Common myeloid progenitor, CD34-positive (primary cell): ENCODE measurements around the gene MYLK.
A peak's percentile ranks its signal among the peaks of the same experiment; 100 is the strongest.
"Not testable (repeated sequence)": the region's sequence is repeated elsewhere in the genome, so short reads cannot be mapped to it uniquely, and the experiment has no call there.

ENCODE experiments used
- CTCF ChIA-PET: fragments of 350-600 bp; sonication (Branson Sonifier 250); formaldehyde crosslinking; loops from one replicate; lab custom pipeline; 2021; ENCODE audit warnings: antibody characterized with exemption; lab: Charles Lee
- POLR2A ChIA-PET: fragments of 350-600 bp; sonication (Branson Sonifier 250); formaldehyde crosslinking; loops from one replicate; lab custom pipeline; 2021; ENCODE audit warnings: antibody characterized with exemption; lab: Charles Lee
- DNase-seq, 3 donors: peaks; one replicate each; pipeline versions ENCODE4 v3.0.0 to v3.0.0-alpha.2; 2013
- H3K27ac ChIP-seq, 2 experiments: 1 replicate in 1 of 2; 2 replicates in 1 of 2; pipeline ENCODE4 v1.7.0; 2013; ENCODE audit warnings: inconsistent platforms in 2 of 2, low read length in 2 of 2, mild to moderate bottlenecking in 2 of 2, low read depth in 1 of 2, moderate library complexity in 1 of 2; ENCODE audit not compliant: severe bottlenecking in 2 of 2, insufficient read depth in 1 of 2, poor library complexity in 1 of 2
- H3K27me3 ChIP-seq, 5 experiments: replicated peaks in 2 of 5; 1 replicate in 3 of 5; 2 replicates in 2 of 5; pipeline versions ENCODE4 v1.6.1 to v1.7.0; 2013; ENCODE audit warnings: low read length in 4 of 5, mild to moderate bottlenecking in 2 of 5, moderate library complexity in 2 of 5, inconsistent platforms in 1 of 5; ENCODE audit not compliant: insufficient read depth in 5 of 5, control insufficient read depth in 4 of 5
- H3K36me3 ChIP-seq, 4 experiments: 1 replicate in 2 of 4; 2 replicates in 2 of 4; pipeline versions ENCODE4 v1.6.1 to v1.7.0; 2013; ENCODE audit warnings: low read length in 3 of 4, control low read depth in 1 of 4, mild to moderate bottlenecking in 1 of 4; ENCODE audit not compliant: control insufficient read depth in 4 of 4, insufficient read depth in 4 of 4
- H3K4me1 ChIP-seq, 4 experiments: 1 replicate in 3 of 4; 2 replicates in 1 of 4; pipeline versions ENCODE4 v1.6.1 to v1.7.1; 2013; ENCODE audit warnings: low read length in 3 of 4, mild to moderate bottlenecking in 3 of 4, control low read depth in 1 of 4, inconsistent platforms in 1 of 4, moderate library complexity in 1 of 4; ENCODE audit not compliant: control insufficient read depth in 4 of 4, insufficient read depth in 4 of 4; ENCODE audit errors: control extremely low read depth in 1 of 4
- H3K4me3 ChIP-seq, 7 experiments: 1 replicate in 4 of 7; 2 replicates in 3 of 7; pipeline versions ENCODE4 v1.5.1 to v1.7.0; 2013; ENCODE audit warnings: mild to moderate bottlenecking in 7 of 7, low read length in 6 of 7, moderate library complexity in 6 of 7, inconsistent platforms in 2 of 7, low read depth in 2 of 7, control low read depth in 1 of 7; ENCODE audit not compliant: insufficient read depth in 4 of 7, control insufficient read depth in 1 of 7; ENCODE audit errors: extremely low read depth in 1 of 7
- H3K9me3 ChIP-seq, 5 experiments: 1 replicate in 4 of 5; 2 replicates in 1 of 5; pipeline versions ENCODE4 v1.6.1 to v1.7.1; 2013; ENCODE audit warnings: low read length in 4 of 5, mild to moderate bottlenecking in 2 of 5, inconsistent platforms in 1 of 5, low read depth in 1 of 5, moderate library complexity in 1 of 5; ENCODE audit not compliant: control insufficient read depth in 4 of 5, insufficient read depth in 2 of 5; ENCODE audit errors: control extremely low read depth in 1 of 5
- WGBS: methylation state at CpG from one replicate; pipeline ENCODE4 v1.1.5; 2013; ENCODE audit not compliant: insufficient coverage; 5-methylcytosine and 5-hydroxymethylcytosine counted together

Gene MYLK

DNA sequence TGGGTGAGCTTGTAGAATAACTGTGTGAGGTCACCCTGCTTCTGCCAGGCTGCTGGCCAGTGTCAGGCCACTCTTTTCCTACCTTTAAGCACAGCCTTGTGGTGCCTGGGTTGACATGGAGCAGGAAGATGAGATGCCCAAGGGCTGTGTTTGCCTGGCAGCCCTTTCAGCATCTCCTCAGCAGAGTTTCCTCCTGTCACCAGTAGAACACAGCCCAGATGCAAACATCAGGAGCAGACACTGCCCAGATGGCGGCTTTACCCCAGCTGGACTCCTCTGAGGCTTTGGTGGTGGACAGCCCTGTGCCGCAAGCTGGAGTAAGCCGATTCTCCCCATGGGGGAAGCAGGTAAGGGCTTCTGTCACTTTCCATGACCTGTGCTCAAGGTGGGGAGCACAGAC lies 180.5 kb downstream of the MYLK start:
- DNase-seq, H3K4me1 ChIP-seq, H3K27ac ChIP-seq, H3K36me3 ChIP-seq, H3K9me3 ChIP-seq, H3K4me3 ChIP-seq, POLR2A ChIA-PET, H3K27me3 ChIP-seq: not testable (repeated sequence)
- 94% methylated on average over 3 of the region's 3 CpGs for WGBS
- CTCF ChIA-PET = interaction anchor here (1.0 to 37.5 kb wide), 4 partner anchors 9 to 61 kb away, joined by 3 to 611 read pairs (median 14); no protein-coding TSS in a partner anchor

GRCh38 chr3:123702720-123703119 lies 181.4 kb downstream of the MYLK start:
- Histone ChIP-seq H3K36me3 (no peaks in the 10 kb centered on the region), H3K4me1 (no peaks in the 10 kb centered on the region), H3K9me3 (no peaks in the 10 kb centered on the region), H3K4me3 (no peak overlapping the region), H3K27me3 (no peaks in the 10 kb centered on the region), H3K27ac (no peak overlapping the region)
- WGBS = no CpG with 5 or more reads among the region's 2 CpGs
- no peak for DNase-seq
- ChIA-PET CTCF (interaction anchor here (1.0 to 37.5 kb wide), 7 partner anchors 9 to 61 kb away, joined by 3 to 611 read pairs (median 6); no protein-coding TSS in a partner anchor), POLR2A (no interaction called here)

DNA sequence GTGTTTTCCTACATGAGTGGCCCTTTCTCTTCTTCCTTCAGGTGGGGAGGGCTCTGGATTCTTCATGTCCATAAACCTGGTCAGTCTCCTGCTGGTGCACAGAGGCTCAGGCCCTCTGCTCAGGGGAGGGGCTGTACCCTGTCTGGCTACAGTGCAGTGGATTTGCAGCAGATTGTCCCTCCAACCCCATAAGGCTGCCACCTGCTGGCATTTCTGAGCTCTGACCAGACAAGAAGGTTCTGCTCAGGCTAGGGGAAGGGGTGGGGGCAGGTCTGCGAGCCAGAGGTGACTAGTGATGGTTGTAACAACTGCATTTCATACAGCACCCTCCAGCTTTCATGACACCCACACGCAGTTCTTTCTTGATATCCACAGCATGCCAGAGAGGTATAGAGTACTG lies 182.1 kb downstream of the MYLK start:
- H3K27me3 ChIP-seq, H3K4me3 ChIP-seq, H3K27ac ChIP-seq, POLR2A ChIA-PET, H3K9me3 ChIP-seq, H3K36me3 ChIP-seq, H3K4me1 ChIP-seq: not testable (repeated sequence)
- CTCF ChIA-PET = interaction anchor here (1.0 to 37.5 kb wide), 8 partner anchors 8 to 60 kb away, joined by 3 to 611 read pairs (median 5); no protein-coding TSS in a partner anchor
- DNase-seq = peak; percentile 67 to 81 (median 81)
- no CpG with 5 or more reads among the region's 2 CpGs for WGBS

GRCh38 chr3:123700791-123701722 lies 183.1 kb downstream of the MYLK start:
- POLR2A ChIA-PET = no interaction called here
- Histone ChIP-seq H3K27ac (no peak overlapping the region), H3K9me3 (peaks cover 0 to 4% (median 0%) of the 10 kb centered on the region in 5 experiments), H3K4me3 (no peak overlapping the region), H3K4me1 (peaks cover 0 to 8% (median 4%) of the 10 kb centered on the region in 4 experiments), H3K36me3 (no peaks in the 10 kb centered on the region), H3K27me3 (no peaks in the 10 kb centered on the region)
- CTCF ChIA-PET = interaction anchor here (0.9 to 37.5 kb wide), 5 partner anchors 14 to 44 kb away, joined by 3 to 611 read pairs (median 9); no protein-coding TSS in a partner anchor
- DNase-seq = no peak
- WGBS = 99% methylated on average over 12 of the region's 23 CpGs

GRCh38 chr3:123698813-123699212 lies 185.3 kb downstream of the MYLK start:
- no peak for DNase-seq
- Histone ChIP-seq H3K4me1 (peaks cover 0 to 29% (median 17%) of the 10 kb centered on the region in 4 experiments), H3K4me3 (no peak overlapping the region), H3K27me3 (no peaks in the 10 kb centered on the region), H3K27ac (no peak overlapping the region), H3K9me3 (peaks cover 0 to 5% (median 0%) of the 10 kb centered on the region in 5 experiments), H3K36me3 (no peaks in the 10 kb centered on the region)
- 100% methylated on average over 5 of the region's 5 CpGs for WGBS
- CTCF ChIA-PET = interaction anchor here (37.5 kb wide), 1 partner anchor 42 kb away, joined by 611 read pairs; no protein-coding TSS in a partner anchor
- POLR2A ChIA-PET = no interaction called here

DNA sequence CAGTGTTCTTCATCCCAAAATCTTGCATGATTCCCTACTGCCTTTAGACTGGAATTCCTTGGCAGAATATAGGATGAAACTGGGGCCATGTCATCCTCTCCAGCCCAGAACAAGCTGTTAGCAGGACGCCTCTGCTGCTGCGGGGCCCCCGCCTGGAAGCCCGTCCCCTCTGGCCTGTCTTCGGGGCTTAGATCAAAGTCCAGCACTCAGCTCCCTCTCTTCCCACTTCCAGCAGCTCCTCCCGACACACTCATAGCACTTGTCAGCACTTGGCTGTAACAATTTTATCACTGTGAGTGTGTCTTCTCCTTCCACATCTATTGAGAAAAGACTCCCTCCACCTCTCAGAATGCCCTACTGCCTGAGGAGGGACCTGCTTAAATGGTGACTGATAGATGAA lies 187.3 kb downstream of the MYLK start:
- ChIA-PET CTCF (interaction anchor here (0.9 to 37.5 kb wide), 5 partner anchors 9 to 55 kb away, joined by 4 to 611 read pairs (median 4); no protein-coding TSS in a partner anchor), POLR2A (no interaction called here)
- Histone ChIP-seq H3K27ac (no peak overlapping the region), H3K4me1 (peaks cover 0 to 31% (median 19%) of the 10 kb centered on the region in 4 experiments), H3K9me3 (peaks cover 0 to 5% (median 0%) of the 10 kb centered on the region in 5 experiments), H3K36me3 (no peaks in the 10 kb centered on the region), H3K4me3 (no peak overlapping the region), H3K27me3 (no peaks in the 10 kb centered on the region)
- DNase-seq = no peak
- 100% methylated on average over 6 of the region's 6 CpGs for WGBS
